A673 (cell line): ENCODE results near the gene INVS. TPM values are rescaled to one million over a fixed set of nuclear protein-coding genes. Genes with fewer than 3 reads are reported as not detected.

ENCODE experiments used
- BruUV-seq: library from RNA; stranded (reverse); fragments of 400-500 nt; replicated peaks from 2 replicates; lab custom pipeline; 2021; lab: Mats Ljungman, UMichigan
- CTCF ChIA-PET: fragments of 300-600 bp; sonication (Branson Sonifier 250); formaldehyde crosslinking; loops from one replicate; lab custom pipeline; 2022; ENCODE audit warnings: antibody characterized with exemption; lab: Charles Lee
- POLR2A ChIA-PET: fragments of 300-600 bp; sonication (Branson Sonifier 250); formaldehyde crosslinking; loops from one replicate; lab custom pipeline; 2022; ENCODE audit warnings: antibody characterized with exemption; ENCODE audit not compliant: low non-redundant PET; lab: Charles Lee
- DNase-seq: peaks from one replicate; pipeline ENCODE4 v3.0.0-alpha.2; 2015; ENCODE audit warnings: low spot score
- H3K27ac ChIP-seq: fragments of 200-600 bp; sonication (generic); 2 replicates; pipeline ENCODE4 v1.5.1; 2016; ENCODE audit warnings: mixed run types, low read depth, mild to moderate bottlenecking, mixed read lengths, antibody characterized with exemption, low read length; ENCODE audit not compliant: poor library complexity, severe bottlenecking
- H3K27me3 ChIP-seq: fragments of 200-600 bp; sonication (generic); replicated peaks from 2 replicates; pipeline ENCODE4 v1.6.1; 2017; ENCODE audit warnings: mixed run types, low read depth, mild to moderate bottlenecking, mixed read lengths, antibody characterized with exemption, low read length; ENCODE audit not compliant: insufficient read depth, poor library complexity
- H3K36me3 ChIP-seq: fragments of 200-600 bp; sonication (generic); 2 replicates; pipeline ENCODE4 v1.6.1; 2016; ENCODE audit warnings: mixed run types, mild to moderate bottlenecking, mixed read lengths, antibody characterized with exemption, low read length; ENCODE audit not compliant: insufficient read depth, poor library complexity, severe bottlenecking
- H3K4me1 ChIP-seq: fragments of 200-600 bp; sonication (generic); 2 replicates; pipeline ENCODE4 v1.6.1; 2017; ENCODE audit warnings: mixed run types, mild to moderate bottlenecking, mixed read lengths, antibody characterized with exemption, low read length; ENCODE audit not compliant: insufficient read depth, poor library complexity, severe bottlenecking
- H3K4me3 ChIP-seq: fragments of 200-600 bp; sonication (generic); 2 replicates; pipeline ENCODE4 v1.5.1; 2016; ENCODE audit warnings: low read depth, mixed run types, mild to moderate bottlenecking, mixed read lengths, low read length; ENCODE audit not compliant: poor library complexity, severe bottlenecking
- H3K9me3 ChIP-seq: fragments of 200-600 bp; sonication (generic); 2 replicates; pipeline ENCODE4 v1.6.1; 2016; ENCODE audit warnings: mixed run types, low read depth, mild to moderate bottlenecking, mixed read lengths, antibody characterized with exemption, low read length; ENCODE audit not compliant: poor library complexity, severe bottlenecking
- EZH2 ChIP-seq: fragments of 200-600 bp; sonication (generic); IDR thresholded peaks from 2 replicates; pipeline ENCODE4 v1.6.1; 2017; ENCODE audit warnings: borderline replicate concordance, low read depth, mild to moderate bottlenecking, mixed read lengths, antibody characterized with exemption, low read length; ENCODE audit not compliant: poor library complexity, severe bottlenecking
- intact Hi-C: fragments of 100-400 bp; cut with micrococcal nuclease; formaldehyde crosslinking; loops from one replicate; pipeline ENCODE4 v1.10.0; 2022; ENCODE audit not compliant: unreplicated experiment
- total RNA-seq: library from RNA; stranded (reverse); gene quantifications from 2 replicates; pipeline ENCODE4 v1.2.3, GENCODE V29; 2021
- TF ChIP-seq, protein P1 (sequence below): fragments of 300-800, 200-600 bp; sonication (generic); conservative IDR thresholded peaks from 2 replicates; pipeline ENCODE4 v1.5.1; 2017; ENCODE audit warnings: low read depth, mild to moderate bottlenecking, antibody characterized with exemption, low read length, moderate library complexity, mixed read lengths

INVS gene
- total RNA-seq, 1 experiment from 2014 or later: 23.3 TPM

DNA sequence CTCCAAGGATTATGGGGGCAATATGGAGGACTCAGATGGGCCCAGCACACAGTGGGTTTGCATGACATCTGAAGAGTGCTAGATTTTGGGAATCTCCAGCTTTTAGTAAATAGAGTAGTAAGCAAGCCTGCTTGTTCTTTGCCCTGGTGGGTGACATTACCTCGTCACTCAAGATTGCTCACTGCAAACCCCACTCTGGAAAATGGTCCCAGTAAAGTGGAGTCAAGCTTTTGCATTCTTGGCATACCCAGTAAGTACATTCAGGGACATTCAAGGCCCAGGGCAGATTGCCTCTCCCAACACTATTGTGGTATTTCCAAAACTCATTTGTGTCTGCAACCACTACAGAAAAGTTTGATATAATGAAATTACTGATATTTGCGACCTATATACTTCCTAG, 118.5 kb downstream of the INVS start:
- H3K4me1 ChIP-seq: no peaks in the 10 kb centered on the region
- H3K4me3 ChIP-seq: no peak overlapping the region
- H3K27ac ChIP-seq: no peak overlapping the region
- H3K36me3 ChIP-seq: no peaks in the 10 kb centered on the region
- intact Hi-C loops: loop anchor here (5.0 to 10.0 kb wide), 3 partner anchors 410 to 1035 kb away; no protein-coding TSS in a partner anchor
- BruUV-seq: no TSS peak
- no peaks in the 10 kb centered on the region for H3K9me3 ChIP-seq
- no peaks in the 10 kb centered on the region for H3K27me3 ChIP-seq
- no peak for DNase-seq
- CTCF ChIA-PET: interaction anchor here (0.6 to 0.9 kb wide), 2 partner anchors 107 to 120 kb away, joined by 3 read pairs; no protein-coding TSS in a partner anchor
- POLR2A ChIA-PET: no interaction called here
- TF ChIP-seq, protein P1, sequence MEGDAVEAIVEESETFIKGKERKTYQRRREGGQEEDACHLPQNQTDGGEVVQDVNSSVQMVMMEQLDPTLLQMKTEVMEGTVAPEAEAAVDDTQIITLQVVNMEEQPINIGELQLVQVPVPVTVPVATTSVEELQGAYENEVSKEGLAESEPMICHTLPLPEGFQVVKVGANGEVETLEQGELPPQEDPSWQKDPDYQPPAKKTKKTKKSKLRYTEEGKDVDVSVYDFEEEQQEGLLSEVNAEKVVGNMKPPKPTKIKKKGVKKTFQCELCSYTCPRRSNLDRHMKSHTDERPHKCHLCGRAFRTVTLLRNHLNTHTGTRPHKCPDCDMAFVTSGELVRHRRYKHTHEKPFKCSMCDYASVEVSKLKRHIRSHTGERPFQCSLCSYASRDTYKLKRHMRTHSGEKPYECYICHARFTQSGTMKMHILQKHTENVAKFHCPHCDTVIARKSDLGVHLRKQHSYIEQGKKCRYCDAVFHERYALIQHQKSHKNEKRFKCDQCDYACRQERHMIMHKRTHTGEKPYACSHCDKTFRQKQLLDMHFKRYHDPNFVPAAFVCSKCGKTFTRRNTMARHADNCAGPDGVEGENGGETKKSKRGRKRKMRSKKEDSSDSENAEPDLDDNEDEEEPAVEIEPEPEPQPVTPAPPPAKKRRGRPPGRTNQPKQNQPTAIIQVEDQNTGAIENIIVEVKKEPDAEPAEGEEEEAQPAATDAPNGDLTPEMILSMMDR: no peak
- no peak for TF ChIP-seq EZH2

DNA sequence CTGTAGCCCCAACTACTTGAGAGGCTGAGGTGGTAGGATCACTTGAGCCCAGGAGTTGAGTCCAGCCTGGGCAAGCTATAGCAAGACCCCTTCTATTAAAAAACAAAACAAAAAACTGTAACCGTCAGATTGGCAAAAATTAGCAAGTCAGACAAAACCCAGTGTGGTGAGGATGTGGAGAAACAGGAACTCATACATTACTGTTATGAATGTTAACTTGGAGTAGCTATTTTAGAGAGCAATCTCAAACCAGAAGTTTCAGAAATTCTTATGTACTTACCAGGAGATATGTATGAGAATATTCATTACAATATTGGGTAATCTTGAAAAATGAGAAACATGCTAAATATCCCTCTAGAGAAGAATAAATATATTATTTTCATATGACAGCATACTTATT, 120.3 kb downstream of the INVS start:
- ChIA-PET CTCF (interaction anchor here (0.5 kb wide), 1 partner anchor 469 kb away, joined by 11 read pairs; no protein-coding TSS in a partner anchor), POLR2A (no interaction called here)
- Histone ChIP-seq H3K4me3 (no peak overlapping the region), H3K27ac (no peak overlapping the region), H3K4me1 (no peaks in the 10 kb centered on the region), H3K27me3 (no peaks in the 10 kb centered on the region), H3K9me3 (no peaks in the 10 kb centered on the region), H3K36me3 (no peaks in the 10 kb centered on the region)
- no peak for DNase-seq
- TF ChIP-seq, protein P1: no peak
- no peak for TF ChIP-seq EZH2
- no TSS peak for BruUV-seq
- intact Hi-C loops: loop anchor here (5.0 to 10.0 kb wide), 3 partner anchors 412 to 1037 kb away; no protein-coding TSS in a partner anchor

DNA sequence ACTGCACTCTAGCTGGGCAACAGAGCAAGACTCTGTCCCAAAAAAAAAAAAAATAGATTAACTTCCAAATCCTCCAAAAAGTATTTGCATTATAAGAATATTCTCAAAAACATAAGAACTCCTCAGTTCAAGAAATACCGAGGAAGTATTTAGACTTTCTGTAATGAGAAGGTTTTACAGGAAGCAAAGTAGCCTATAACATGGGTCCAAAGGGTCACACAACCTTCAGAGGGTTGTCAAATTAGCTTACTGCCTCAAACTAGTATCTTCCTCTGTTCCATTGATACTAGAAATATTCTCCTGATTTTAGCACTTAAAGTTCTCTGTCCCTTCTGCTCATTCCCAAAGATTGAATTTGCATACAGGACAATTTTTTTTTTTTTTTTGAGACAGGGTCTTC, 121.9 kb downstream of the INVS start:
- POLR2A ChIA-PET: no interaction called here
- no peak overlapping the region for H3K4me3 ChIP-seq
- no peaks in the 10 kb centered on the region for H3K27me3 ChIP-seq
- CTCF ChIA-PET: no interaction called here
- no peaks in the 10 kb centered on the region for H3K4me1 ChIP-seq
- H3K27ac ChIP-seq: no peak overlapping the region
- intact Hi-C loops: loop anchor here (2.0 to 5.0 kb wide), 3 partner anchors 101 to 398 kb away; no protein-coding TSS in a partner anchor
- TF ChIP-seq EZH2: no peak
- TF ChIP-seq, protein P1: no peak
- H3K36me3 ChIP-seq: no peaks in the 10 kb centered on the region
- DNase-seq: no peak
- BruUV-seq: no TSS peak
- H3K9me3 ChIP-seq: no peaks in the 10 kb centered on the region
